Stimulated activated effector memory CD8-positive, alpha-beta T cell treated with anti-CD3 and anti-CD28 coated beads, Interleukin-12 subunit alpha, Interleukin-12 subunit beta, amount 100 ng/mL, for 72 hours (primary cell): ENCODE results near the gene RXRA.

Experiments used
- ATAC-seq: fragments of 150-1000 bp; cut with Tn5 transposase; 2 replicates; pipeline ENCODE4 v1.10.0; 2021
- DNase-seq, 2 donors: peaks; one replicate each; pipeline ENCODE4 v3.0.0; 2021 to 2022; ENCODE audit warnings: low spot score in 2 of 2
- H3K27ac Mint-ChIP-seq: one replicate; pipeline ENCODE4 v1.8.0; 2022; ENCODE audit warnings: mild to moderate bottlenecking, mixed read lengths
- H3K36me3 Mint-ChIP-seq: one replicate; pipeline ENCODE4 v1.8.0; 2022; ENCODE audit warnings: mild to moderate bottlenecking, mixed read lengths
- H3K4me1 Mint-ChIP-seq: one replicate; pipeline ENCODE4 v1.8.0; 2022; ENCODE audit warnings: mixed read lengths
- H3K4me3 Mint-ChIP-seq: one replicate; pipeline ENCODE4 v1.8.0; 2022; ENCODE audit warnings: mild to moderate bottlenecking, mixed read lengths
- H3K9me3 Mint-ChIP-seq: one replicate; pipeline ENCODE4 v1.8.0; 2022; ENCODE audit warnings: mixed read lengths

RXRA gene

DNA sequence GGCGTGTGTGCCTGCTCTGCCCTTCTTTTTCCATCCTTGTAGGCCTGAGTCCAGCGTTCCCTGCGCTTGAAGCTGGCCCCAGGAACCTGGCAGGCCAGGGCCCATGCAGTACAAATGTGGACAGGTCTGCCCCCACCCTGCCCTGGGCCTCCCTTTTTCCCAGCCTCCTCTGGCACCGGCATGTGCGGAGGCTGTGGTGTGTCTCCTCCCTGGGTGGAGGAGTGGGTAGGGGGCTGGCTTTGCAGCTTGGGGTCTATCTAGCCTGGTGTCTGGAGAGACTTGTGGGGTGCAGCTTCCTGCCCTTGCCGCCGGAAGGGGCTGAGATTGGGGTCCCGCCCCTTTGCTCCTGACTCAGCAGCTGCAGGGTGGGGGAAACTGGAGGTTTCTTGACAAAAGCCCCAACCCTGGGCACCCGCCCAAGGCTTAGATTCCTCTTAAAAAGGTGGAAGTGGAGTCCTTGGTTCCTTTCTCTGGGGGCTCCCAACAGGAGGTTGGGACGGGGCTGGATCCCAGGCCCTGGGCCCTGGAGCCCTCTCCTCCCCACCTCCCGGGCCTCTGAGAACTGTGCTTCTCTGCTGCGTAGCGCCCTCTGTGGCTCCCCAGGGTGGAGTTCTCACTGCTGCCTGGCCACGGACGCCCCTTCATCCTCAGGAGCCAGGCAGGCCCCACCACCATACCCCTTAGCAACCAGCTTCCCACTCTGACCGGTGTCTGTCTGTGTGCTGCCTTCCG lies 18.0 kb downstream of the RXRA start:
- ATAC-seq (peak; percentile 52), DNase-seq (peak in 1 of 2 donors; percentile 57)
- peak overlapping the region; percentile 53 for H3K27ac Mint-ChIP-seq
- H3K4me1 Mint-ChIP-seq, result peaks cover 33% of the 10 kb centered on the region
- H3K9me3 Mint-ChIP-seq, result no peaks in the 10 kb centered on the region
- H3K4me3 Mint-ChIP-seq, result no peak overlapping the region
- no peaks in the 10 kb centered on the region for H3K36me3 Mint-ChIP-seq

DNA sequence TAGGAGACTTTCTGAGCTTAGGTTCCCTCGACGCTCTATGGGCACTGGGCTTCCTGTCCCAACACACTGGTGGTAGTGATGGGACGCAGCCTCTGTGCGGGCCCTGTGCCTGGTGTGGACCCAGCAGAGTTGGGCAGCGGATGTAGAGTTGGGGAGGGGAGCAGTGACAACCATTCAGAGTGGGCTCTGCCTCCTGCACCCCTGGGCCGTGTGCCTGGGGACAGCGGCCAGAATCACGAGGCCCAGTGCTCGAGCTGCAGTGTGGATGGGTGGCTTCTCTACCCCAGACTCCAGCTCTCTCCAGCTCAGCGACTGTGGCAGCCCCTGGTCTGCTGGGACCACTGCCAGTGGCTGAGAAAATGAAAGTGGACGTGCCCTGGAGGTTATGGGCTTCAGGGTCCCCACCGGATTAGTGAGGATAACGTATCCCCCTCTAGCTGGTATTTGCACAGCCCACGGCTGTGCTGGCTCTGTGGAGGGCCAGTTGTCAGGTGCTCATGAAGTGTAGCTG lies 18.6 kb downstream of the RXRA start:
- ATAC-seq, result no peak
- Mint-ChIP-seq H3K4me3 (no peak overlapping the region), H3K27ac (peak overlapping the region; percentile 53), H3K4me1 (peaks cover 33% of the 10 kb centered on the region), H3K9me3 (no peaks in the 10 kb centered on the region), H3K36me3 (no peaks in the 10 kb centered on the region)
- no peak for DNase-seq

DNA sequence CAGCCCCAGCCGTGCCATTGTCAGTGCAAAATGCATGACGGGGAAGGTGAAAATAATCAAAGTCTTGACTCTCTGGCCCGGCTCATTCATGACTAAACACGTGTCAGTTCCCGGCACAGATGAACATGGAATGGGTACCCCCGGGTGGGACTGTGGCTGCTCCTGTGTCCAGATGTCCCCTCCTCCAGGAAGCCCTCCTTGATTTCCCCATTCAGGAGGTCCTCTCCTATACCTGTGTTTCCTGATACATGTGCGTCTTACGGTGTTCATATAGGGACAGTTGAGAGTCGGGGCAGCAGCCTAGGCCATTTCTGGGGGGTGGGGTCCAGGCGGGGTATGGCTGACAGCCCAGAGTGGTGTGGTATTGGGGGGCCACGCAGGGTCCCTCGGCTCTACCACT lies 19.5 kb downstream of the RXRA start:
- ATAC-seq, result no peak
- H3K36me3 Mint-ChIP-seq, result no peaks in the 10 kb centered on the region
- no peak for DNase-seq
- no peaks in the 10 kb centered on the region for H3K9me3 Mint-ChIP-seq
- H3K27ac Mint-ChIP-seq, result no peak overlapping the region
- H3K4me3 Mint-ChIP-seq, result no peak overlapping the region
- H3K4me1 Mint-ChIP-seq, result peaks cover 33% of the 10 kb centered on the region

DNA sequence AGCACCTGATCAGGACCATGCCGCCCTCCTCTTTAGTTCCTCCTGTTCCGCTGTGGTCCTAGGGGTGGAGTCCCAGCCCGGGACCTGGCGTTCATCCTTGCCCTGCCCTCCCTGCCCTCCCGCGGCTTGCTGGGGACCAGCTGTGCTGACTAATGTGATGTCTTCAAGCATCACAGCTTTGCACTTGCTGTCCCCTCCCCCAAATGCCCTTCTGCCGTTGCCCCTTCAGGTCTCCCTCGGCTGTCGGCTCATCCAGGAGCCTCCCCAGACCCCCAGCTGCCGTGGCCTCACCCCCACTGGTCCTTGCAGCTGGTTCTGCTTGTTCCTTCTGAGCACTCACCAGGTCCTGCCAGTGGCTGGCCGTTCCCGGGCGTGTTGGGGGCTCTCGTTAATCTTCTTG lies 19.9 kb downstream of the RXRA start:
- DNase-seq (no peak), ATAC-seq (no peak)
- Mint-ChIP-seq H3K4me3 (no peak overlapping the region), H3K9me3 (no peaks in the 10 kb centered on the region), H3K27ac (no peak overlapping the region), H3K36me3 (no peaks in the 10 kb centered on the region), H3K4me1 (peaks cover 33% of the 10 kb centered on the region)

DNA sequence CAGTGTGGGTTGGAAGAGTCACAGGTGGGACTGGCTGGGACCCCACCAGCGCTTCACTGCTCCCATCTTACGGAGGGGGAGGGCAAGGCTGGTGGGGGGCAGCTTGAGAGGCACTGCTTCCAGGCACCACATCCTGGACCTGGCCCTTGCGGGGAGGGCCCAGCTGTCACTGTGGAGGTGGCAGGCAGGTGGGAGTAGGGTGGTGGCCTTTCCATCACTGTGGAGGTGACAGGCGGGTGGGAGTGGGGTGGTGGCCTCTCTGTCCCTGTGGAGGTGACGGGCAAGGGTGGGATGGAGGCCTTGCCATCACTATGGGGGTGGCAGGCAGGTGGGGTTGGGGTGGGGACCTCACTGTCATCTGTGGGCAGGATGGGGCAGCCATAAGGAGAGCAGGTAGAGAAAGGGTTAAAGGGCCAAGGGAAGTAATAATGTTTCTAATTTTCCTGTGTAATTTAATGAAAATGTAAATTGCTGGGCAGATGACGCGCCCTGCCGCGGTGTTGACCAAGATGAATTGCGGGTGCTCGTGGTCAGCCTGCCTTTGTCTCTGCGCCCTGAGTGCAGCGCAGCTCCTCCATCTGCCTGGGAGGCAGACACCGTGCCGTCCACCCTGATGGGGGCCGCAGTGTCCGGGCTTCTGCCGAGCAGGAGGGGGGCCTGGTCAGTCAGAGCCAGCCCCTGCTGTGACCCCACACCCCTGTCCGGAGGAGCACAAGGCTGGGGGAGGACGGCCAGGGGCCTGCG lies 20.8 kb downstream of the RXRA start:
- H3K4me3 Mint-ChIP-seq, result no peak overlapping the region
- DNase-seq (no peak), ATAC-seq (no peak)
- no peaks in the 10 kb centered on the region for H3K36me3 Mint-ChIP-seq
- H3K4me1 Mint-ChIP-seq, result peaks cover 39% of the 10 kb centered on the region
- H3K9me3 Mint-ChIP-seq, result no peaks in the 10 kb centered on the region
- H3K27ac Mint-ChIP-seq, result no peak overlapping the region

DNA sequence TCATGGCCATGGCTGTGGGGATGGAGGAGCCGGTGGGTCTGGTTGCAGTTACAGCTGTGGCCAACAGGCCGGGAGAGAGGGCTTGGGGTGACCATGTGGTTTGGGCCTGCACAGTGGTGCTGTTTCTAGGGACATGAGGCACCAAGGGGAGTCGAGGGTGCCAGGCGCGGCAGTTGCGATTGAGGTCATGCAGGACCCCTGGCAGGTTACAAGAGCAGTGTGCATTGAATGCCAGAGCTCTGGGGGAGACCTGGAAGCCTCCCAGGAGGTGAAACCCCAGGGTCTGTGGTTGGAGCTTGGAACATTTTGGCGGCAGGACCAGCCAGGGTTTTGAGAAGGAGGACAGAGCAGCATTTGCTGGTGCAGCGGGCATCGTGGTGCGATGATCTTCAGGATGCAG lies 21.7 kb downstream of the RXRA start:
- DNase-seq (no peak), ATAC-seq (no peak)
- H3K4me1 Mint-ChIP-seq, result peaks cover 29% of the 10 kb centered on the region
- H3K27ac Mint-ChIP-seq, result no peak overlapping the region
- H3K4me3 Mint-ChIP-seq, result no peak overlapping the region
- H3K36me3 Mint-ChIP-seq, result no peaks in the 10 kb centered on the region
- H3K9me3 Mint-ChIP-seq, result no peaks in the 10 kb centered on the region

DNA sequence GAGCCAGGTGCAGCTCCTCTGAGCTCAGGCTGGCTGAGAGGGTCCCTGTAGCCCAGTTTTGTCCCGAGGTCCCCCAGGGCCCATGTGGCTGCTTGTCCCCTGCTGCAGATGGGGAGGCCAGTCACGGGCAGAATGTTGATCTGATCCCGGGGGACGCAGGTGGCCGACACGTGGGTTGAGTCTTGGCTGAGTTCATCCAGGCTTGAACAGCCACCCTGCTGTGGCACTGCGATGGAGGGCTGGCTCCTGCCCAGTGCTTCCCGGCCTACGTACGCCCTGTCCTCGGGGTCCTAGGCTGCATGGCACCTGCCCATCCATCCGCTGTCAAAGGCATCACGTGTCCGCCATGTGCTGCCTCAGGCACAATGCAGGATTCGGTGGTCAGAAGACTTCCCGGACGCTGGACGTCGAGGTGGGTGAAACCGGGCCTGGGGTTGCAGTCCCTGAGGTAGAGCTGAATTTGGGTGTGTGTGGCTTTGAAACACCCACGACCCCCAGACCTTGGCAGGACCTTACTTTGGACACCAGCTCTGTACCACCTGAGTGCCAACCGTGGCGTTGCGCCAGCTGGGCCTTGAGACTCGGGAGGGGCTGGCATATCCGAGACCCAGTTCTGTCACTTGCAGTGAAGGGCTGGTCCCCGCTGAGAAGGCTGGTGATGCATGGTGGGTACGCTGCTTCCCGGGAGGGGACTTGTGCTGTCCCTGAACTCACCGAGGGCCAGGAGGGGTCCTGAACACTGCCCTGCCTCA lies 22.3 kb downstream of the RXRA start:
- Mint-ChIP-seq H3K4me1 (peaks cover 23% of the 10 kb centered on the region), H3K27ac (no peak overlapping the region), H3K9me3 (no peaks in the 10 kb centered on the region), H3K4me3 (no peak overlapping the region), H3K36me3 (no peaks in the 10 kb centered on the region)
- DNase-seq (no peak), ATAC-seq (no peak)

DNA sequence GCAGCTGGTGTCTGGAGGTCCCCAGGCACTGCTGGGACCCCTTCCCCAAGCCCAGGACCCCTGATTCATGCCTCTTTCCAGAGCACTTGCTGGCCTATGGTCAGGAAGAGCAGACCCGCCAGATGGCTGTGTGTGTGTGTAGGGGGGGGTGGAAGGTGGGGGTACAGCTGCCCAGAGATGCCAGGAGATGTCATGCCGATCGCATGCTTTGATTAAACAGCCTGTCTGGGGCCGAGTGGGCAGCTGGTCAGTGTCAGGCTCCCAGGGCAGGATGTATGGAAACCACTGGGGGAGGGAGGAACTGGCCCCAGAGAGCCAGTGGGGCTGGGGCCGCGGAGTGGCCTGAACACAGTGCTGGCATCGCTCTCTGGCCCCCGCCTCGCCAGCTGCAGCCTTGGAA lies 23.7 kb downstream of the RXRA start:
- DNase-seq (no peak), ATAC-seq (no peak)
- Mint-ChIP-seq H3K9me3 (no peaks in the 10 kb centered on the region), H3K27ac (no peak overlapping the region), H3K4me3 (no peak overlapping the region), H3K4me1 (peaks cover 11% of the 10 kb centered on the region), H3K36me3 (no peaks in the 10 kb centered on the region)

DNA sequence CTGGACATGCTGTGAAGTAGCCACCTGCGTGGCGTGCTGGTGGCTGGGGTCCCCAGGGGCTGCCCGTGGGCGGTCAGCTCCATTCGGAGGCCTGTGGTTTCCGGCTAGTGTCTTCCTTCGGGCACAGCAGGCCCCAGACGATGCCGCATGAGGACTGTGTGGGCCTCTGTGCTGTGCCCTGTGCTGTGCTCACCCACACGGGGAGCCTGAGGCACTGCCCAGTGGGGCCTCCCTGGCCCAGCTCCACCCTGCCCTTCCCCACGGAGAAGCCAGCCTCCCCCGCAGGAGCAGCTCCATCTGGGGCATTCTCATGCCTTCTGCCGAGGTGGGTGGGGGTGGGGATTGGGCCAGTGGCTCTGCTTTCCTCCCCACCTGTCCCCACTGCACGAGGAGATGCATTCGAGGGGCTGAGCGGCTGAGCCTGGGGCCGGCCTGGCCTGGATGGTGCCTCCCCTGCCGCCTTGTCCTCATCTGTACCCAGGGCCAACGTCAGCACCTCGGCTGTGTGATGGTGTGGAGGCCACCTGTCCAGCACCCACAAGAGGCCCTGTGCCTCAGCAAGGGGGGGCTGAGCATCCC lies 24.2 kb downstream of the RXRA start:
- Mint-ChIP-seq H3K27ac (no peak overlapping the region), H3K36me3 (no peaks in the 10 kb centered on the region), H3K9me3 (no peaks in the 10 kb centered on the region), H3K4me1 (peaks cover 11% of the 10 kb centered on the region), H3K4me3 (no peak overlapping the region)
- ATAC-seq (no peak), DNase-seq (no peak)

DNA sequence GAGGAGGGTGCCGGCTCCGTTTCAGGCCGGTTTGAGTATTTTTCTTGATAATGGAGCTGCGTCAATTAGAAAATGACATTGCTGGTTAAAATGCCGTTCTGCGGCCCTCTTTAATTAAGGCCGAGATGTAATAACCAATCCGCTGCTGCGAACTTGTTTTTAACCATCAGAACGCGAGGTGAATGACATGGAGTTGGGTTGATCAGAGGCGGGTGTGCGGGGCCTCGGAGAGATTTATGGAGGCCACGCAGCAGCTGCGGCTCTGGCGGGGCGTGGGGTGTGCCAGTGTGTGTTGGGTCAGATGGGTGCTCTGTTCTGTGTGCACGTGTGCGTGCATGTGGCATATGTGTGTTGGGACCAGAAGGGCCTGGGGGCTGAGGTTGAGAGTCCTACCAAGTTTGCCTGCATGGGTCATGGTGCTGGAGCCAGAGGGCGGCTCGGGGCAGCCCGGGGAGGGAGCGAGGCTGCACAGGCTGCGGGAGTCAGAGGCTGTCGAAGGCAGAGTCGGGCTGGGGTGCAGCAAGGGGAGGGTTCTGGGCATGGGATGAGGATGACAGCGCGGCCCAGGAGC lies 25.4 kb downstream of the RXRA start:
- Mint-ChIP-seq H3K36me3 (no peaks in the 10 kb centered on the region), H3K4me3 (no peak overlapping the region), H3K27ac (no peak overlapping the region), H3K4me1 (peaks cover 6% of the 10 kb centered on the region), H3K9me3 (no peaks in the 10 kb centered on the region)
- no peak for DNase-seq
- no peak for ATAC-seq

DNA sequence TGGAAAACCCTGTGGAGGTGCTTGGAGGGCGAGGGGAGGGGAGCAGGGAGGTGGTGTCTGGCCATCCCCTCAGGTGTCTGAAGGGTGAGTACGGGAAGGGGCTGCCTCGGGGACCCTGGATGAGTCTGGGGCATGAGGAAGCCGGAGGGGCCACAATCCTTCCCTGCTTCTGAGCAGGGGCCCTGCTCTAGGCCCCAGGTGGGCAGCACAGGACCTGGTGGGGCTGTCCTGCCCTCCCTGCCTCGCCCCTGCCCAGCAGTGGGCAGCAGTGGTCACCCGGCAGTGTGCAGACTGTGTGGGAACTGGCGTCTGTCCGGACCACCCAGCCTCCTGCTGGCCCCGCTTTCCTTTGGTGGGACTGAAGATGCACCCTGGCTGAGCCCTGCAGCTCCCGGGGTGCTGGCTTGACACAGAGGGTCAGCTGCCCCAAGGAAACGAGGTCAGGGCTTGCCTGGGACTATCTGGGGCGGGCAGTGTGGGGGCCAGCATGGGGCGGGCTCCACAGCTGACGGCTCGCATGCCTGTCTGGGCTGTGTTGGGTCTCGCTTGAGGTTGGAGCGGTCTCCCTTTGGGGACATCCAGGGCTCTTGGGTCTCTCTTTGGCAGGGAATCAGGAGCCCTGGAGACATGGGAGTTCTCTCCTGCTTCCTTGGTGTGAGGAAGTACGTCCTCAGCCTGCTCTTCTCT lies 26.1 kb downstream of the RXRA start:
- H3K4me1 Mint-ChIP-seq, result peaks cover 6% of the 10 kb centered on the region
- no peak for ATAC-seq
- no peaks in the 10 kb centered on the region for H3K36me3 Mint-ChIP-seq
- H3K27ac Mint-ChIP-seq, result no peak overlapping the region
- H3K4me3 Mint-ChIP-seq, result no peak overlapping the region
- H3K9me3 Mint-ChIP-seq, result no peaks in the 10 kb centered on the region
- DNase-seq, result no peak

DNA sequence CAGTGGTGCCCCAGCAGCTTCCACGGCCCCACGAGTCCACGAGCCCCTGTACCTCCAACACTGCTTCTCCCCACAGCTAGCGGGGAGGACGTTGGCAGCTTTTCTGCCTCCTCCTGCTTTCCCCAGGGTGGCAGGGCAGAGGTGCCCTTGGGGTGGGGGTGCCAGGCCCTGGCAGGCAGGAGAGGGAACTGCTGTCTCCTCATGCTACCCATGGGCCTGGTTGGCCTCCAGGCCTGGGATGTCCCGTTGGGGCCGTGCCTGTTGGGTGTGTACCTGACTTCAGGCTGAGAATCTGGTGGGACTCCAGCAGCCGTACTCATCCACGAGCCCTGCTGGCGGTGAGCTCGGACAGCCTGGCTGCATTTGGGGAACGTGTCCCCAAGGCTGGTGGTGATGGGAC lies 27.3 kb downstream of the RXRA start:
- H3K9me3 Mint-ChIP-seq, result no peaks in the 10 kb centered on the region
- H3K27ac Mint-ChIP-seq, result no peak overlapping the region

DNA sequence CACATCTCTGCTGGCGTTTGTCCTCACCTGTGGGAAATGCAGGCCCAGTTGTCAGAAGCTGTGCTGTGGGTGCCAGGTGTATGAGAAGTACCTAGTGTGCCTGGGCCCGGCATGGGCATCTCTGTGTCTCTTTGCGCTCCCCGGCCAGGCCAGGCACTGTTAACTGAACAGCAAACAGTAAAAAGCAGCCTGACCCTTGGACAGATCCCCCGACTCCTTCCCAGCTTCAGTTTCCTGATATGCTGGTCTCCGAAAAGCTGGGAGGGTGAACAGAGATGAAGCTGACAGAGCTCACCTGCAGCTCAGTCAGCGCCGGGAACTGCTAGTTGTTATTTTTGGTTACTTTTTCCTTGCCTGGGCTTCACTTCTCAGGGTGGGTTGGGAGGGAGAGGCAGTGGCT lies 28.9 kb downstream of the RXRA start:
- ATAC-seq (no peak), DNase-seq (no peak)
- Mint-ChIP-seq H3K4me1 (peaks cover 6% of the 10 kb centered on the region), H3K9me3 (no peaks in the 10 kb centered on the region), H3K27ac (no peak overlapping the region), H3K4me3 (no peak overlapping the region), H3K36me3 (no peaks in the 10 kb centered on the region)

More for the DNA sequence above, 27.3 kb downstream of the RXRA start:
- H3K36me3 Mint-ChIP-seq, result no peaks in the 10 kb centered on the region
- DNase-seq (no peak), ATAC-seq (no peak)
- H3K4me1 Mint-ChIP-seq, result peaks cover 6% of the 10 kb centered on the region
- no peak overlapping the region for H3K4me3 Mint-ChIP-seq

DNA sequence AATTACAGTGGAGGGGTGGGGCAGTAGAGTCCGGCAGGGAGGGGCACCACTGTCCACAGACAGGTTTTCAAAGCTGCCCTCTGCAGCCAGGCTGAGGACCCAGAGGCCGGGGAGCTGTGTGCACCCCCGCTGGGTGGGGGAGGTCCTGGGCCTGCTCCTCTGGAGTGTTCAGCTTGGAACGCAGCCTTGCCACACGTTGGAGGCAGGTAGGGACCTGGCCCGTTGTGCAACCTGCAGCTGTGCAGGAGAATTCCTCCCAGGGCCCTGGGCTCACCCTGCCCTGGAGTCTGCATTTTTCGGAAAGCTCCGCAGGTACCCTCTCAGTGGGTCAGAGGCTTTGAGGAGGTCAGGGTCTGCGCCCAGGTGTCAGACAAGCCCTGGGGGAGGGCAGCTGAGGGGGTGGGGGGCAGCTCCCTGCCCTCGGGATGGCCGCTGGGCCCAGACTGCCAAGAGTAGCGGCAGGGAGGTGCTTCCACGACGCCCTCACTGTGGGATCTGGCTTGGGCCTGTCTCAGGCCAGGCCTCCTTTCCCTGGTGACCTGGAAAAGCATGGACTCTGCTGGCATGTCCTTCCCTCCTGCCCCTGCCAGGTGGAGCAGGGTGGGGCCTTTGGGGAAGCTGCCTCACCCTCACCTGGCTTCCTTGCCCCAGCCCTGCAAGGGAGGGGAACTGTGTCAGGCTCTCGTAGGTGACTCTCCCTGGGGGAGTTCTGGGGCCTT lies 29.5 kb downstream of the RXRA start:
- ATAC-seq, result no peak
- Mint-ChIP-seq H3K36me3 (no peaks in the 10 kb centered on the region), H3K9me3 (no peaks in the 10 kb centered on the region), H3K4me3 (no peak overlapping the region), H3K4me1 (peaks cover 6% of the 10 kb centered on the region), H3K27ac (no peak overlapping the region)
- DNase-seq, result no peak
